HCT116 (cell line): ENCODE results near the gene TSTD2.

Source experiments
- POLR2AphosphoS5 ChIP-seq: IDR thresholded peaks from 2 replicates; pipeline ENCODE4 v1.6.1; 2011; ENCODE audit warnings: mild to moderate bottlenecking, low read depth, low read length, moderate library complexity
- YY1 ChIP-seq: IDR thresholded peaks from 2 replicates; pipeline ENCODE4 v1.6.1; 2011; ENCODE audit warnings: low read length, low read depth, moderate library complexity, mild to moderate bottlenecking; ENCODE audit not compliant: insufficient replicate concordance; ENCODE audit errors: extremely low read depth
- TF ChIP-seq, protein P1 (sequence below), 3 experiments: fragments of 200-600 bp in 1 of 3; sonication (generic) in 1 of 3; IDR thresholded peaks in 2 of 3; conservative IDR thresholded peaks in 1 of 3; 2 replicates each; pipeline ENCODE4 v1.5.1; 2012 to 2017; ENCODE audit warnings: low read depth in 2 of 3, low read length in 2 of 3, antibody characterized with exemption in 1 of 3, borderline replicate concordance in 1 of 3, control low read depth in 1 of 3, mild to moderate bottlenecking in 1 of 3, mixed read lengths in 1 of 3, mixed run types in 1 of 3, moderate library complexity in 1 of 3; ENCODE audit not compliant: insufficient read depth in 1 of 3
- TF ChIP-seq, protein P2 (sequence below): IDR thresholded peaks from 2 replicates; pipeline ENCODE4 v1.6.1; 2012; ENCODE audit warnings: low read depth

DNA sequence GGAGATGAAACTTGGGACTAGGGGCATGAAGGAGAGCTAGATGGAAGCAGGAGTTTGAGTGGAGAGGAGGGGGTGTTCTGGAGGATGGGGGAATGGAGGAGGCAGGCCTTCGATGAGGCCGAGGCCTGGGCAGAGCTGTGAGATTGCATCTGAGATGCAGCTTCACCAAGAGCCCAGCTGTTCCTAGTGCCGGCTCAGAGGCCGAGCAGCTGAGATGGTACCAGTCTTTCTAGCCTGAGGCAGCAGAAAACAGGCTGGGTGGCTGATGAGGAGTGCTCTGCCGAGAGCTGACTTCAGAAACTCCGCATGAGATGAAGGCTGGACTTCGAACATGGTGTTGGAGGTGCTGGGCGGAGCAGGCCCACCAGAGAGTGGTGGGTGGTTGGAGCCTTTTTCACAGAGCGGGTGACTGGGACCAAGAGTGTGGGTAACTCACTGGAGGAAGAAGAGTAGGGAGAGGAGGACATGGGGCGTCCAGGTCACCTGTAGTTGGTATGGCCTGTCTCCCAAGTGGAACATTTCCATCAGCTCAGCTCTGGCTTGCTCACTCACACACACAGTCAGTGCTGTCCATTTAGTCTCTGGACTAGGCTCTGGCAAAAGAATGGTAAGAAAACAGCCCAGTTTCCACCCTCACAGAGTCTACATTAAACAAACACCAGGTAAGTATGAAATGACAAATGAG lies 77.0 kb downstream of the TSTD2 start:
- no peak for TF ChIP-seq YY1
- no peak for TF ChIP-seq POLR2AphosphoS5
- TF ChIP-seq, protein P1, sequence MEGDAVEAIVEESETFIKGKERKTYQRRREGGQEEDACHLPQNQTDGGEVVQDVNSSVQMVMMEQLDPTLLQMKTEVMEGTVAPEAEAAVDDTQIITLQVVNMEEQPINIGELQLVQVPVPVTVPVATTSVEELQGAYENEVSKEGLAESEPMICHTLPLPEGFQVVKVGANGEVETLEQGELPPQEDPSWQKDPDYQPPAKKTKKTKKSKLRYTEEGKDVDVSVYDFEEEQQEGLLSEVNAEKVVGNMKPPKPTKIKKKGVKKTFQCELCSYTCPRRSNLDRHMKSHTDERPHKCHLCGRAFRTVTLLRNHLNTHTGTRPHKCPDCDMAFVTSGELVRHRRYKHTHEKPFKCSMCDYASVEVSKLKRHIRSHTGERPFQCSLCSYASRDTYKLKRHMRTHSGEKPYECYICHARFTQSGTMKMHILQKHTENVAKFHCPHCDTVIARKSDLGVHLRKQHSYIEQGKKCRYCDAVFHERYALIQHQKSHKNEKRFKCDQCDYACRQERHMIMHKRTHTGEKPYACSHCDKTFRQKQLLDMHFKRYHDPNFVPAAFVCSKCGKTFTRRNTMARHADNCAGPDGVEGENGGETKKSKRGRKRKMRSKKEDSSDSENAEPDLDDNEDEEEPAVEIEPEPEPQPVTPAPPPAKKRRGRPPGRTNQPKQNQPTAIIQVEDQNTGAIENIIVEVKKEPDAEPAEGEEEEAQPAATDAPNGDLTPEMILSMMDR (IDR thresholded peaks at IDR 0.05 in 2 of 3, conservative IDR thresholded peaks at IDR 0.05 in 1 of 3; ENCODE audit: borderline replicate concordance in 1 of 3, insufficient read depth in 1 of 3, low read depth in 2 of 3, low read length in 2 of 3), result no peak
- TF ChIP-seq, protein P2, sequence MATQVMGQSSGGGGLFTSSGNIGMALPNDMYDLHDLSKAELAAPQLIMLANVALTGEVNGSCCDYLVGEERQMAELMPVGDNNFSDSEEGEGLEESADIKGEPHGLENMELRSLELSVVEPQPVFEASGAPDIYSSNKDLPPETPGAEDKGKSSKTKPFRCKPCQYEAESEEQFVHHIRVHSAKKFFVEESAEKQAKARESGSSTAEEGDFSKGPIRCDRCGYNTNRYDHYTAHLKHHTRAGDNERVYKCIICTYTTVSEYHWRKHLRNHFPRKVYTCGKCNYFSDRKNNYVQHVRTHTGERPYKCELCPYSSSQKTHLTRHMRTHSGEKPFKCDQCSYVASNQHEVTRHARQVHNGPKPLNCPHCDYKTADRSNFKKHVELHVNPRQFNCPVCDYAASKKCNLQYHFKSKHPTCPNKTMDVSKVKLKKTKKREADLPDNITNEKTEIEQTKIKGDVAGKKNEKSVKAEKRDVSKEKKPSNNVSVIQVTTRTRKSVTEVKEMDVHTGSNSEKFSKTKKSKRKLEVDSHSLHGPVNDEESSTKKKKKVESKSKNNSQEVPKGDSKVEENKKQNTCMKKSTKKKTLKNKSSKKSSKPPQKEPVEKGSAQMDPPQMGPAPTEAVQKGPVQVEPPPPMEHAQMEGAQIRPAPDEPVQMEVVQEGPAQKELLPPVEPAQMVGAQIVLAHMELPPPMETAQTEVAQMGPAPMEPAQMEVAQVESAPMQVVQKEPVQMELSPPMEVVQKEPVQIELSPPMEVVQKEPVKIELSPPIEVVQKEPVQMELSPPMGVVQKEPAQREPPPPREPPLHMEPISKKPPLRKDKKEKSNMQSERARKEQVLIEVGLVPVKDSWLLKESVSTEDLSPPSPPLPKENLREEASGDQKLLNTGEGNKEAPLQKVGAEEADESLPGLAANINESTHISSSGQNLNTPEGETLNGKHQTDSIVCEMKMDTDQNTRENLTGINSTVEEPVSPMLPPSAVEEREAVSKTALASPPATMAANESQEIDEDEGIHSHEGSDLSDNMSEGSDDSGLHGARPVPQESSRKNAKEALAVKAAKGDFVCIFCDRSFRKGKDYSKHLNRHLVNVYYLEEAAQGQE, result no peak
